Measurements from ENCODE around the gene NRG4. TPM values are rescaled to one million over a fixed set of nuclear protein-coding genes. Genes with fewer than 3 reads are reported as not detected.
A peak's percentile ranks its signal among the peaks of the same experiment; 100 is the strongest.
"Not testable (repeated sequence)": the region's sequence is repeated elsewhere in the genome, so short reads cannot be mapped to it uniquely, and the experiment has no call there.

The NRG4 gene
- total RNA-seq, 1 donor from 2014 or later = not detected

DNA sequence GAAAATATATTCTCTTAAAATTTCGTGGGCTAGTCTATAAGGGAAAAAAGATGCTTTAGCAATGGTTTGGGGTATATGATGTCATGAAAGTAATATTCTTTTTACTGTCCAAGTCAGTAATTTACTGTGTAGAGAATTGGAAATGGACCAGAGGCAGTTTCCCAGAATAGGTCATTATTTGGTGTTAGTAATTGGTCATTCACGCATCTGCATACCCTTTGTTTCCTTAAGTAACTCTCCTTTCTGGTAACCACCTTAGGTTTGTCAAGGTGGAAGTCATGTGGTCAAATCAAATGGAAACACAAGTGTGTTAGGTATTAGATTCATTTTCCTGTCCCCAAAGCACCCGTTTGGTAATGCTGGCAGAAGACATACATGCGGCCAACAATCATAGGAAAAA lies 84.6 kb downstream of the NRG4 start:
- no peak for DNase-seq (ENCODE audit: low read depth, low spot score)

DNA sequence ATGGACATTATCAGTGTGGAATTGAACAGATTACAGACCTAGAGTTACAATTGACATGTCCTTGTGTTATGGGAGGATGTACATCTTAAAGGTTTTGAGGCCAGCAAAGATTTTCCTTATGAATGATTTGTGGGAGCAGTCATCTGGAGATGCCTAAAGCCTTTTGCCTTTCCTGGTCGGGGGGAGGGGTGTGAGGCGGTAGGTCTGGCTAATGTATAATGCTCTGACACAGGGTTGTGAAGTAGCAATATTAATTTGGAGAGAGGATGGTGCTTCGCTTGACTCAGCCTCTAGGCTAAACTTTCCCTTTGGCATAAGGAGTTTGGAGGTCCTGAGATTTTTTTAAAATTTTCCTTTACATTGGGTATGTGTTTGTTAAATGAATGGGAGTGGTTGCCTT lies 85.3 kb downstream of the NRG4 start:
- no peak for DNase-seq (ENCODE audit: low read depth, low spot score)

DNA sequence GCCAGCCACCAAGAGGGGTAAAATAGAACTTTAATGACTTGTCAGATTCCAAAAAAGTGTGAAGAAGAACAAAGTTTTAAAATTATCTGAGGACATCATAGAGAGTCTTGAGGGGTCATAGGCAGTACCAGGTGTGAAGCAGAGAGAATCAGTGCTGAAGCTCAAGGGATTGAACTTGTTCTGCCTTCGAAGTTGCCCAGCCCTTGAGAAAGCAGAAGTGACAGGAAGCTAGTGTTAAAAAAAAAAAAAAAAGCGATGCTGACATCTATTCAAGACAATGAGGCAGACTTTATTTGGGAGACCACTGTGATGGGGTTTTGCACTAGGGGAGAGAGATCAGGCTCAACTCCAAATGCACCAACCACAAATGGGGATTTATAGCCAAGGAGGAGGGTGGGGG lies 86.8 kb downstream of the NRG4 start:
- no peak for DNase-seq (ENCODE audit: low read depth, low spot score)

DNA sequence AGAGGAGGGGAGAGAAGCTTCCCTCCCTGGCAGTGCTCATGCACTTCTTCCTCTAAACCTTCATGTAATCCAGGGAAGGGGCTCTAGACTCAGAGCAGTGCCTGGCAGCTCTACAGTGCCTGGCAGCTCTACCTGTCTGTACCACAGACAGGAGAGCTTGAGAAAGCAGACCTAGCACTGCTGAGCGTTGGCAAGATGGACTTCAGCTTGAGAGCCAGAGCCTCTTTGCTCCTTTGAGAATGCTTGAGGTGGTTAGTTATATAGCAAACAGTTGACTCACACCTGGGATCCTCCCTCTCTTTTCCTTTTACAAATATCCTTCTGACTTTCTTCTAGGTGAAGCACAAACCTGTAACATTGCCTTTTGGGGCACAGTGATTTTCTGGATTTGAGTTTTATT lies 87.6 kb downstream of the NRG4 start:
- DNase-seq (ENCODE audit: low read depth, low spot score) = no peak

DNA sequence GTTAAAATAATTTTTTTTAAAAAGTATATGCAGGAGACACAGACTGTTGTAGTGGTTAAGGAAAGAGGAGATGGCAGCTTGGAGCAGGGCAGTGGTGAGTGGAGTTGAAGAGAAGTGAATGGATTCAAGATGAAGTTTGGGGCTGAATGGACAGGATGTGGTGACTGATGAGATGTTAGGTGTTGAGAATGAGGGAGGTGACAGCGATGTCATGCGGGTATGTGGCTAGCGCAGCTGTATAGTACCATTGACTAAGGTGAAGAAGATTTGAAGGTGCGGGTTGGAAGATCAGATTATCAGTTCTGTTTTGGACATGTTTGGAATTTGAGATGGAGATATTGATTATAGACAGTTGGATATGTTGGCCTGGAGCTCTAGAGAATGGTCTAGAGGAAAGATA lies 88.5 kb downstream of the NRG4 start:
- DNase-seq (ENCODE audit: low read depth, low spot score) = no peak

DNA sequence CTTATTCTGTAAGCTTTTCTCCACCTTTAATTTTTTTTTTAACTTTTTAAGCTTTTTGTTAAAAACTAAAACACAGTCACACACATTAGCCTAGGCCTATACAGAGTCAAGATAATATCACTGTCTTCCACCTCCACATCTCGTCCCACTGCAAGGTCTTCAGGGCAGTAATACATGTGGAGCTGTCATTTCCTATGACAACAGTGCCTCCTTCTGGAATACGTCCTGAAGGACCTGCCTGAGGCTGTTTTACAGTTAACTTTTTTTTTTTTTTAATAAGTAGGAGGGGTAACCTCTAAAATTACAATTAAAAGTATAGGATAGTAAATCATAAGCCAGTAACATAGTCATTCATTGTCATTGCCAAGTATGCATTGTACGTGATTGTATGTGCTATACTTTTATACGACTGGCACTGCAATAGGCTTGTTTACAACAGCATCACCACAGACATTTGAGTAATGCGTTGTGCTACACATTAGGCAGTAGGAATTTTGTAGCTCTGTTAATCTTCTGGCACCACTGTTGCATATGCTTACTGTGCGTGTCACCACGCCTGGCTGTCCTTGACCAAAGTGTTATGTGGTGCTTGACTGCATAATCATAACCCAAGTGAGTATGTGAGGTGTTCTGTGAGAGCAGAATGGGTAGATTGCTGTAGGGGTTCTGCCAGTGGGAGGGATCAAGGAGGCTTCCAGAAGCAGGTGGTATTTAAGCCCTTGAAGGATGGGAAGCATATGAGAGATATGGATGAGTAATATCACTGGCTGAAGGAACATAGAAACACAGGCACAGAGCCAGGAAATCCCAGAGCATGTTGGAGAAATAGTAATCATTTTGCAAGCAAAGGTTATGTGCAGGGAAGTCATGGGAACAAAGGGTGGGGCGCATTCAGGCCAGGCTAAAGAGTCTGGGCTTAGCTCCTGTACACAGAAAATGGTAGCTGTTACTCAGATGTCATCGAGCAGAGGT lies 90.2 kb downstream of the NRG4 start:
- DNase-seq (ENCODE audit: low read depth, low spot score) = peak; percentile 44

DNA sequence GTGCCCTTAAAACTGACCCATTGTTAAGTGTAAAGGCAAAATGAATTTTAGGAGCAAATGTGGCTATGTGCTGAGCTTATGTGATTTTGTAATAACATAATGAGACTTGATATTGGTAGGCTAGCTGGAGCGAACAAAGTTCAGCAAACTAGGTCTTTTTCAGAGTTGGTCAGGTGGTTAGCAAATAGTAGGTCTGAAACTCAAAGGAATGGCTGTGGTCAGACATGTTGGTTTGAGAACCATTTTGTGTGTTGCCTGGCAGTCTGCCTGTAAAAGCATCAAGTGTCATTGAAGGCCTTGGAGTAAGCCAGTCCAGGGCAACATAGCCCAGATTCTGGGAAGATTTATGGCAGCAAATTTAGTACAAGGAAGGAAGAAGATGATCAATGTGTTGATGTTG lies 92.1 kb downstream of the NRG4 start:
- DNase-seq (ENCODE audit: low read depth, low spot score) = no peak

DNA sequence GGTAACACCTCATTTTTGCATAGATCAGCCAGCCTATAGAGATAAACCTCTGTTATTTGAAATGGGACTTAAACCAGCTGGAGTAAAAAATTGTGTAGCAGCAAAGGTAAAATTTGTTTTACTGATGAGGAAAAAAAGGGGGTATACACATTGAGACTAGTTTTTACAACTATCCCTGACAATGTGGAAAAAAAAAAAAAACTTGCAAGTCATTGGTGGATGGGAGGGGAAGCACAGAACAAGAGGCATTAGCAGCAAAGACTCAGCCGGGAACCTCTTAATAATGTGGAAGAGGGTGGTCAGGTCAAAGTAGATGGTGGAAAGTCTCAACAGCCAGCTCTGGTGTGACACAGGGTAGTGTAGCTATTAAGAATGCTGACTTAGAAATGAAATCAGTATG lies 94.1 kb downstream of the NRG4 start:
- no peak for DNase-seq (ENCODE audit: low read depth, low spot score)

DNA sequence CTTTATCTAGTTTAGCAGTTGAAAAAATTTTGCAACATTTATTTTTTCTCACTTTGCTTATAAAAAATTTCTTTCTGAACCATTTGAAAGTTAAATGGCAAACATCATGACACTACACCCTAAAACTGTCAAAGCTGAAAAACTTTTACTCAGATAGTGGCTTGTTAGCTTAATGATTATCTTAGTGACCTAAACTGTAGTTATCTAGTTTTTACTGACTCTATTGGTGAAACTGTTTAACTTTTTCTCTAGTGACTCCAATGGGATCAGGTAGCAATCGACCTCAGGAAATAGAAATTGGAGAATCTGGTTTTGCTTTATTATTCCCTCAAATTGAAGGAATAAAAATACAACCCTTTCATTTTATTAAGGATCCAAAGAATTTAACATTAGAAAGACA lies 95.2 kb downstream of the NRG4 start:
- no peak for DNase-seq (ENCODE audit: low read depth, low spot score)

DNA sequence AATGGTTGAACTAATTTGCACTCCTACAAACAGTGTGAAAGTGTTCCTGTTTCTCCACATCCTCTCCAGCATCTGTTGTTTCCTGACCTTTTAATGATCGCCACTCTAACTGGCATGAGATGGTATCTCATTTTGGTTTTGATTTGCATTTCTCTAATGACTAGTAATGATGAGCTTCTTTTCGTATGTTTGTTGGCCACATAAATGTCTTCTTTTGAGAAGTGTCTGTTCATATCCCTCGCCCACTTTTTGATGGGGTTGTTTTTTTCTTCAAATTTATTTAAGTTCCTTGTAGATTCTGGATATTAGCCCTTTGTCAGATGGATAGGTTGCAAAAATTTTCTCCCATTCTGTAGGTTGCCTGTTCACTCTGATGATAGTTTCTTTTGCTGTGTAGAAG lies 101.9 kb downstream of the NRG4 start:
- not testable (repeated sequence) for DNase-seq (ENCODE audit: low read depth, low spot score)

DNA sequence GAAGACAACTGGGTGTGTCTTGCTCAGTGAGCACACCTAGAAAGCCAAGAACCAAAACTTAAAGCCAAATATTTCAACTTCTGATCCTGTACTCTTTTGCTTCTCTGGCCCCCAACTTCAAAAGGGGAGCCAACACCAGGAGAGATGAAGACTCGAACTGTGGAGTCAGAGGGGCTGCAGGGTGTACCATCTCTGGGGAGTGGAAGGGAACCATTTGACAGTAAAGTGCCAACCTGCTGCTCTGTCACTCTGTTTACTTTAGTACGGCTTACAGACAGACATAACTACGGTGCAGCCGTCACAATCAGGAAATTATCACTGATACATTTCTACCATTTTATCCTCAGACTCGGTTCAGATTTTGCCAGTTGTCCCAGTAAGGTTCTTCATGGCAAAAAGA lies 107.0 kb downstream of the NRG4 start:
- DNase-seq (ENCODE audit: low read depth, low spot score) = no peak

DNA sequence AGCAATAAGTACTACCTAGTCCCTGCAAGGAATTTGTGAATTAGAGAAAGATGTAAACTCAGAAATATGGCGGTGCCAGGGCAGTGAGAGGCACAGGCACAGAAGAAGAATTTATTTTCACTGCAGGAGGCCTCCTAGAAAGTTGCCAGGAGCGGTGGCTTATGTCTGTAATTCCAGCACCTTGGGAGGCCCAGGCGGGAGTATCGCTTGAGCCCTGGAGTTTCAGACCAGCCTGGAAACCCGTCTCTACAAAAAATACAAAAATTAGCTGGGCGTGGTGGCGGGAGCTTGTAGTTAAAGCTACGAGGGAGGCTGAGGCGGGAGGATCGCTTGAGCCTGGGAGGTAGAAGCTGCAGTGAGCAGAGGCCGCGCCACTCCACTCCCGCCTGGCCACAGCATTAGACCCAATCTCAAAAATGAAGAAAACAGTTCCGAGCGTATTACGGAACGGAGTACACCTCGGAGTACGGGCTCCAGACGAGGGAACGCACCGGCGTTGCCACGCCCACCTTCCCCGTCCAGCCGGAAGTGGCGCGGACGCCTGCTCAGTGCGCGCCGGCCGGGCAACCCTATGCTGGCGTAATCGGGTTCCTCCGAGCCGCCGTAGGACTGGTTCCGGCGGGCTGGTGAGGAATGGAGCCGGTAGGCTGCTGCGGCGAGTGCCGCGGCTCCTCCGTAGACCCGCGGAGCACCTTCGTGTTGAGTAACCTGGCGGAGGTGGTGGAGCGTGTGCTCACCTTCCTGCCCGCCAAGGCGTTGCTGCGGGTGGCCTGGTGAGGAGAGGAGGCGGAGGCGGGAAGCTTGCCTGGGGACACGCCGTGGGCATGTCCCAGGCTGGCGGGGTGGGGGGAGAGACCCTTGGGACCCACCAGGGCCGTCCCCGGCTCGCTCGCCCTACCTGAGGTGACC lies 108.6 kb downstream of the NRG4 start, which contains the start of gene FBXO22:
Gene FBXO22, plus strand, starts transcription at position 548 of the 909 bp plus-strand sequence. Its CDS starts 86 bp downstream, at position 634.
- peak; percentile 62 for DNase-seq (ENCODE audit: low read depth, low spot score)

DNA sequence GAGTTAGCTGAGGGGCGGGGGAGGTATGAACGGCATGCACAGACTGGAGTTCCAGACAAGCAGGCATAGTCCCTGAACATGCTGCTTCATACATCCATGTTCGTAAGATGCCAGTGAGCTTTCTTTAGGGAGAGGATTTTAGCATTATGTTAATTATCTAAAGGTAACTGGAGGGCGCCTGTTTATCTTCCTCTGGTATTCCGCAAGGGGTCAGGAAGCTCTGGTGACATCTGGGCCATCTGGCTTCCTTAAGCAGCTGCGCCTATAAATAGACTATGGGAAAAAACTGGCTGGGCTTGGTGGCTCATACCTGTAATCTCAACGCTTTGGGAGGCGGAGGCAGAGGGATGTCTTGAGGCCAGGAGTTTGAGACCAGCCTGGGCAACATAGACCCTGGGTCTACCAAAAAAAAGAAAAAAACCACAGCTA lies 110.1 kb downstream of the NRG4 start:
- no peak for DNase-seq (ENCODE audit: low read depth, low spot score)

DNA sequence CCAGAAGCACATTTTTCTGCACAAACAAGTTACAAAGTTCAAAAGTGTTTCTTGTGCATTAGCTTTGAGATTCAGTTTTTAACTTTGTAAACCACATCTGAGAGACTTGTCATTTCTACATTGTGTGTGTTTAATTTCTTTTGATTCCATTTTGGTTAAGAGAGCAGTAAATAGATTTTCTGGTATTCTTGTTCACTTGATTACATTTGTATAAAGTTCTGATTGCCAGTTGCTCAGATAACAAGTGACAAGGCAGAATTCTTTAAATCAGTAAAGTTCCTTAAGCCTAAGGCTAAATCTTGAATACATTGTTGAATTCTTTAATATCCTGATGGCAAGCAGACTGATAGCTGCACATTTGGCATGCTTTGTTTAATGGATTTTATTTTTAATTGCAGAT lies 111.6 kb downstream of the NRG4 start:
- DNase-seq (ENCODE audit: low read depth, low spot score) = no peak

DNA sequence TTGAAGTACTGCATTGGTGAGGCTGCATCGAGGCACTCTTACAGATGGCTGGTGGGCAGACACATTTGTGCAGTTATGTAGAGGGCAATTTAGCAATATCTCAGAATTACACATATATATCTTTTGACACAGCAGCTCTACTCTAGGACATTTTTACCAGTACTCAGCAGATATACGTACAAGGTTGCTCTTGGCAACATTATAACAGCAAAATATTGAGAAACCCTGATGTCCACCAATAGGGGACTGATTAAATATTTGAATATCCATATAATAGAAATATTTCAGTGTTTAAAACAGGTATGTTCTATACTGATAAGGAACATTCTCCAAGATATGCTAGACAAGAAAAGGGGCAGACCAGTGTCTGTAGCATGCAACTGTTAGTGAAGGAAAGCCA lies 116.5 kb downstream of the NRG4 start:
- no peak for DNase-seq (ENCODE audit: low read depth, low spot score)

DNA sequence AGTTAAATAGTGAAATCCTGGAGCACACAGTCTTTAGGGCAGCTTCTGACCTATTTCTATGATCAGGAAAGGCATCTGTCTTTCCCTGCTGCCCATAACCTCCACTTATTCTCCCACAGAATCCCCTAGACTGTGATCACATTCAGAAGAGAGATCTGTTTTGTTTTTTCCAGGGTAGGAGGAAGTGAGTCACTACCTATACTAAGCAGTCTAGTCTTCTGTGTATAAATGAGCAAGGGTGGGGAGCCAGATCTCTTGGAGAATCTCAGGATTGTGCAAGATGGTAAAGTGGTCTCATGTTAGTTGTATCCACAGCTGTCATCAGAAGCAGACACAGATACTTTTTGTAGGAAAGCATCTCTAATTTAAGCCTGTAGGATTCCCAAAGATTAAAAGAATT lies 120.3 kb downstream of the NRG4 start:
- peak; percentile 61 for DNase-seq (ENCODE audit: low read depth, low spot score)

Other genes starting within 250 kb of the NRG4 start
- gene UBE2Q2, start 169.0 kb downstream of the NRG4 start, total RNA-seq = 36.9 and 41.1 TPM in 2 replicates
- 86.5 and 125 TPM in 2 replicates for gene FBXO22, start 108.5 kb downstream of the NRG4 start, total RNA-seq
- not detected in 2 replicates for gene TMEM266, start 47.6 kb upstream of the NRG4 start, total RNA-seq